Activated naive CD4-positive, alpha-beta T cell treated with anti-CD3 and anti-CD28 coated beads, Interleukin-2, amount 50 U/mL, for 16 hours (primary cell): ENCODE data around the gene PFKL.
"Not testable (repeated sequence)": the region's sequence is repeated elsewhere in the genome, so short reads cannot be mapped to it uniquely, and the experiment has no call there.

ENCODE experiments used
- DNase-seq: peaks from one replicate; pipeline ENCODE4 v3.0.0-alpha.2; 2020

PFKL gene

DNA sequence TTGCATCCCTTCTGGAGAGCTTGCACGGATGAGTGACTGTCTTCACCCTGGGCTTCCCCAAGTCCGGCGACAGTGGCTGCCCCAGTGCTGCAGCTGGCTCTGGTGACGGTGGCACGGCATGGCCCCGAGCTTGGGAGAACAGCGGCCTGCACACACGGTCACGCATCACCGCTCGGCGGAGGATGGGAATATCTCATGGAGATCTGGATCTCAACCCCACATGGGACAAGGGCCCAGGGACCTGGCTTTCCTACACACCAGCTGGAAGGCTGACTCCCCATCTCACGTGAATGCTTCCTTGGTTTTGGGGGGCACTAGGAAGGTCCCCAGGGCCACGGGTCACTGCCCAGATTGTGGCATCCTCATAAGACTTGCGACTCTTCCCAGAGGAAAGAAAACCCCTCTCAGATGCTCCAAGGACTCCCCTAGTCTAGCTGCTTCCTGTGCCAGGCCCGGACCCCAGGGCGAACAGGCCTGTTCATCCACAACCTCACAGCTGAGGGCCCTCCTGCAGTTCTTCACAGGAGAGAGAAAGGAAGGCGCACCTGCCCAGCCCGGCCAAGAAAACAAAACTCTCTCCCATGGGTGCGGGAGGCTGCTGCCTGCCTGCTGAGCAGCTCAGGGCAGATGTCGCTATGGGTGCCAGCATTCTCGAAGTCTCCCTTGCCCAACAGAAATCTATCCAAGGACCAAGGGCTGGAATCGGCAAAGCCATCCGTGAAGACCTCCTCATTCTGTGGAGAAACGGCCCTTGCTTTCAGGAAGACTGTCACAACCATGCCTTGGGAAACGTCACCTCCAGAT, 29.4 kb downstream of the PFKL start:
- DNase-seq: no peak

DNA sequence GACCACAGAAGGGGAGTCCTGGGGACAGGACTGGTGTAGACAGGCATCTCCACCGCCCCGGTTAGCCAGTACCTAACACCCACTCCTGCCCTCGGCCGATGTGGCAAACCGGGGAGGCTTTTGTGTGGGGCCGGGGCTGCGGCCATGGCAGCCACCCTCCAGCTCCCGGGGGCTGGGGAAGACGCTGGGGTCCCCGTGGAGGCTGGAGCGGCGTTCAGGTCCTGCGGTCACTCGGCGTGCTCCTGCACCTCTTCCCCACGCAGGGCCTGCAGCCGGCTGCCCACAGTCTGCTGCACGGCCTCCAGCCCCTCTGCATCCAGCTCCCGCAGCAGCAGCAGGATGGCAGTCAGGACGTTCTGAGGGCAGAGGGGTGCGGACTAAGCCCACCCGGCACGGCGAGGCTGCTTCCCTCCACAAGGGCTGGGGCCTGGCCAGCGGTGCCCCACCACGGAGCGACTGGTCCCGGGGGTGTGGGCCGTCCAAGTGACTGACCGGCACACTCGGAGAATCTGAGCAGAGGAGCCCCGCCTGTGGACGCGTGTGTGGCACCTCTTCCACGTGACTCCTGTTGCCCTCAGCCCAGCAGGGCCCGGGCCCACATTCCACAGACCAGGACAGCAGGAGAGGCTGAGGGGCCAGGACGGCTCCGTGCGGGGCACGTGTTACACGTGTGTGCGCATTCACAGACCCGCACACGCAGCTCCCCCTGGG, 30.3 kb downstream of the PFKL start:
- DNase-seq: no peak

DNA sequence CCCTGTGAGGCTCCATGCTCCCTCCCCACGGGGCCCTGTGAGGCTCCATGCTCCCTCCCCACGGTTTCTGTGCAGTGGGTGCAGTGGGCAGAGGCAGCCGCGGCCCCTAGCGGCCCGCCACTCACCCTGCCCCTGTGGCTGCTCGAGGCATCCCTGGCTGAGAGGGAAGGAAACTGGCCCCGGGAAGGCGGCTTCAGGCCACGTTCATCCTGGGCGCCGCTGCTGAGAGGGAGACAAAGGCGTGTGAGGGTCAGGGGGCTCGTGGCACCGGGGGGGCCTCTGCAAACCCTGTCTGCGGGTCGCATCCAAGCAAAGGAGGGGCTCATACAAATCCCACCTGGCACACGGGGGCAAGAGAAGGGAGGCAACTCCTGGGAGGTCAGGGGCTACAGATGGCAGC, 30.8 kb downstream of the PFKL start:
- DNase-seq: no peak

DNA sequence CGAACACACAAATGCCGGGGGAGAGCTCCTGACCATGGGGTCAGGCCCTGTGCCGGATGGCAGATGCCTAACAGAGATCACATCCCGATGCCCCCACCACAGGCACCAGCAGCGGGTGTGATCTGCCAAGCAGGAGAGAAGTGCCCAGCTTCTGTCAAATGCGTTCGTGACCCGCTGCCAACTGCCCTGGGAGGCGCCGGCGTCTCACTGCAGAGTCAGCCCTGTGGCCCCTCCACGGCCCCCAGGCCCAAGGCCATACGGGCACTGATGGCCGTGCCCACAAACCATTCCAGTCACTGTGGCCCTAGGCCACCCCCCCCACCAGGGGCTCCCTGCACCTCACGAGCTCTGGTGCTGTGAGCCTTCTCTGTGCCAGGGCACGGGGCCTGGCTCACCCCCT, 31.4 kb downstream of the PFKL start:
- no peak for DNase-seq

DNA sequence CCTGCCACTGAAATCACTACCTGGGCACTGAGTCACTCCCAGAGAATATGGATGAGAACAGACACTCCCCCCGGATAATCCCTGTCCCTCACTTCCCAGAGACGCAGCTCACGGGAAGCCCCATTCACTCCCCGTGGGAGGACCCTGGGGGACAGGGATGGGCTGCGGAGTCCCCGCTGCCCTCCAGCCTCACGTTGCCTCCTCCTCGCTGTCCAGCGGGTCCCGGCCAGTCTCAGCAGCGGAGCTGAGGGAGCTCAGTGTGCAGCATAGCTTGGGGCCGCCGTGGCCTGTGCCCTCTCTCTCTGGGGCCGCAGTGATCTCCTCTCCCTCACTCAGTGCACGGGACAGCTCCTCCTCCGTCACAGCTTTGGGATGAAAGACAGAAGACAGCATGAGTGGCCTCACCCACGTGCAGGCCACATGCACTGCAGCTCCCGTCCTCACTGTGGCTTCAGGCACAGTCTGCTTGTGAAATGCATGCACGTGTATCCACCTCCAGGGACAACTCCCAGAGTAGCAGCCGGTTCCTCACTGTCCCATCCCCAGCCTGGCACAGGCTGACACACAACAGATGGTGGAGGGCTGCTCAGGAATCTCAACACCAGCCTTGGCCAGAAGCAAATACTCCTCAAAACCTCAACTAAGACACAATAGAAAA, 31.9 kb downstream of the PFKL start:
- DNase-seq: no peak

DNA sequence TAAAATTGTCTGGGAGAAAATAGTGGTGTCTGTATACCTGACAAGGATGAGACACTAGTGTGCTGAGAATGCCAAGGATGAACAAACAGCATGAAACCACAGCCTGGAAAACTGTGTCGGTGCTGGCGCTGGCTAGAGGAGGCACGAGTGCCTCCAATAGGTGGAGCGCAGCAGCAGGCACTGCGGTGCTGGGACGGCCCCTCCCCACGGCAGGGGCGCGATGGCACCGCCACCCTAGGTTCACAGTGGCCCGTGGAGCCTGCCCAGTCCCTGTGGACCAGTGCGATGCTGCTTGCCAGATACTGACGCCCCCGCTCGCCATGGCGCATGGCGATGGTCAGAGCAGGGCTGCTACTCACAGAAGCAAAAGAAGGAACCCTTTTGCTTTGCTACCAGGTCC, 32.5 kb downstream of the PFKL start:
- no peak for DNase-seq

DNA sequence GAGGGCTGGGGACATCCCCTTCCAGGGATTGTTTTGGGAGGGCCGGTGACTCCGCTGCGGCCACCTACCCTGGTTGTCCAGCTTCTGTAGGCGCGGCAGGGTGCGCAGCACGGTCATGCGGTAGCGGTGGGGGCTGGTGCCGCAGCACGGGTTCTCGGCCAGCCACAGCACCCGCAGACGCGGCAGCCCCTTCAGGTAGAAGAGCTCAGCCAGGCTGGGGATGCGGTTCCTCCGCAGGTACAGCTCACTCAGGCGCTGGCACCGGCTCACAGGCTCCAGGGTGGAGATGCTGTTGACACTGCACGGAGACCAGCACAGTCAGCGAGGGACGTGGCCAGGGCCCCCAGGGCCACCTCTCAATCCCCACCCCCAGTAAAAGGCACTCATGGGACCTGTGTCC, 33.1 kb downstream of the PFKL start:
- no peak for DNase-seq

DNA sequence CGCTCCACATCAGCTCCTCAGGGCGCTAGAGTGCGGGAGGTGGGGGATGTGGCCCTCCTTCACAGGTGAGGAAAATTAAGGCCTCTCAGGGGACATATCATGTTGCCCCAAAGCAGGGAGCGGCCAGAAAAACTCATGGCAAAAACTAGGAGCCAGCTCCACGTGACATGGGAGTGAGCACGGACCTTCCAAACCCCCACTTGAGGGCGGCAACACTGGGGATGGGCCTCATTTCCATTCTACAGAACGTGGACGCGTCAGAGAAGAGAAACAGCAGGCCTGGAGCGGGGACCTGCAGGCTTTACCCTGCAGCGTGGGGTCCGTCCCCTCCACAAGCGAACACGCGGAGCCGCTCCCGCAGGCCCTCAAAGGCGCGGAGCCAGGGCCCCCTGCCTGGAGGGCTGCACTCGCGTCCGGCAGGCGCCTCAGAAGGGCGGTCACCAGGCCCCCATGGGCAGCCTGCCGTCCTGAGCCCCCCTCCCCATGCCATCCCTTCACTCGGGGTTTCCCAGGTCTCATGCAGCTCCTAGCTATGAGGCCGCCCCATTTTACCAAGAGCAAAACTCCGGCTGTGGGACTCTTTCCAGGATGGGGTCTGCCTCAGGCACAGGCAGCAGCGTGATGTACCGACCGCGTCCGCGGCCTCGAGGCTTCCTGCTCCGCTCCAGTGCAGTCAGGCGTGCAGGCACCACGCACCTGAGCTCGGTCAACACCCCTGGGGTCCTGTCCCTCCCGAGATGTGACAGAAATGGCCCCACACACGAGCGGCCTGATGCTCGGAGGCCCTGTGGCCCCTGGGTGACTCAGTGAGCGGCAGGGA, 33.9 kb downstream of the PFKL start:
- no peak for DNase-seq

DNA sequence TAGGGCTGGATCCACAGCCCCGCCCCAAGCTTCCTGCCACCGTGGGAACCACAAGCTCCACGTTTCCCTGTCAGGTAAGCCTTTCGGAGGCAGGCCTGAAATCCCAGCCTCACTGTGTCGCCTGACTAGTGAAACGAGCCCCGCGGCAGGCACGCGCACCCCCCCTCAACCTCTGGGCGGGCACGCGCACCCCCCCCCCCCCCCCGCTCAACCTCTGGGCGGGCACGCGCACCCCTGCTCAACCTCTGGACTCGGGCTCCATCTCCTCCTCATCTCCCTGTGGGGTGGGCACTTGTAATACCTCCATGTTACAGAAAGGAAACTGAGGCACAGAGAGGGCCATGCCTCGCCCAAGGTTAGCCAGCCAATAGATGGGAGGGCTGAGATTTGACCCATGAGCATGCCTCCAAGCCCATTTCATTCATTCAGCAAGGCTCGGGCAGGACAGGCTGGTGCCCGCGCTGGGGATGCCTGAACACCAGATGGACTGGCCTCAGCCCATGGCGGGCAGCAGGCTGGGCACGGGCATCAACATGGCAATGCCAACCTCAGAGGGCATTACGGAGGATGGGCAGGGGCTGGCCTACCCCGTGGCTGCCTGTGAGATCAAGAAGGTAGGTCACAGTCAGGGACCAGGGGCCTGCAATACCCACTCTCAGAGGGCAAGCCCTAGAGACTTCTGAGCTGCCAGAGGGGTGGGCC, 34.6 kb downstream of the PFKL start:
- no peak for DNase-seq

DNA sequence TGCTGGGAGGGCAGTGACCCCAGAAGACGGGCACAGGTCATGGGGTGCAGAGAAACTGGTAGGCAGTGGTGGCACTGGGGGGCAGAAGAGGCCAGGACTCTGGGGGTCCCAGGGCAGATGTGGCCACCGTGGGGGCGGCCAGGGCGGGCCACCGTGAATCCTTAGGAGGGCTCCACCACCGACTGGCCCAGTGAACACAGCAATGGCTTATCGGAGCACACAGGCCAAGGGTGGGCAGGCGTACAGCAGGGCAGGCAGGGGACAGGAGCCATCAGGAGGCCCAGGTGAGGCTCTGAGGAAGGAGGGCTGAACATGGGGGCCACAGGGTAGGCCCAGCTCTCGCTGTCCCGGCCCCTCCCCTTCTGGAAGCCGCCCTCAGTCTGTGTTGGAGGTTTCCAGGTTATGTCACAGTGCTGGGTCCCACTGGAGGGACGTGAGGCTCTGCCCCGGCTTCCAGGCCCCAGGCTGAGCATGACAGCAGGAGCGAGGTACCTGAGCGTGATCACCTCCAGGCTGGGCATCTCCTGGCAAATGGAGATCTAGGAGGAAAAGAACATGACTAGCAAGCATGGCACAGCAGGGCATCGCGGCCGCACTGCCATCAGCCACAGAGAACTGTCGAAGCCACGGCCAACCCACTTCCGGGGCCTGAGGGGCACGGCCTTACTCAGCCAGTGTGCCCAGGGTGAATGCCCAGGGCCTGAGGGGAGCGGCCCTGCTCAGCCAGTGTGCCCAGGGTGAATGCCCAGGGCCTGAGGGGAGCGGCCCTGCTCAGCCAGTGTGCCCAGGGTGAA, 35.6 kb downstream of the PFKL start:
- DNase-seq: no peak

DNA sequence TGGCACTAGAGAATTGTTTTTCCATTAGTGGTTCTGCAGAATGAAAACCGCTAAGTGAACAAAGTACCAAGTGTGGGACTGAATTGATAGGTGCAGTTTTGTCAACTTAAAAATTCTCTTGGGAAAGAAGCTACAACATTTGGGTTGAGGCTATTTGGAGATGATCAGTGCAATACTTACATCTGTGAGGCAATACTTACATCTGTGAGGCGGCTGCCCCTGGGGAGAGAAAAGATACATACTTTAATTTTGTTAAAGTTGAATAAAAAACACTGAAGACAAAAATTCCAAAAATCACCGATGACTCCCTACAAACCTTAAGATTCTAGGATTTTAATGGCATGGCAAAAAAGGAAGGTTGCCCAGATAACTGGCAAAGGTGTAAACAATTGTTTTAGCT, 37.6 kb downstream of the PFKL start:
- no peak for DNase-seq

DNA sequence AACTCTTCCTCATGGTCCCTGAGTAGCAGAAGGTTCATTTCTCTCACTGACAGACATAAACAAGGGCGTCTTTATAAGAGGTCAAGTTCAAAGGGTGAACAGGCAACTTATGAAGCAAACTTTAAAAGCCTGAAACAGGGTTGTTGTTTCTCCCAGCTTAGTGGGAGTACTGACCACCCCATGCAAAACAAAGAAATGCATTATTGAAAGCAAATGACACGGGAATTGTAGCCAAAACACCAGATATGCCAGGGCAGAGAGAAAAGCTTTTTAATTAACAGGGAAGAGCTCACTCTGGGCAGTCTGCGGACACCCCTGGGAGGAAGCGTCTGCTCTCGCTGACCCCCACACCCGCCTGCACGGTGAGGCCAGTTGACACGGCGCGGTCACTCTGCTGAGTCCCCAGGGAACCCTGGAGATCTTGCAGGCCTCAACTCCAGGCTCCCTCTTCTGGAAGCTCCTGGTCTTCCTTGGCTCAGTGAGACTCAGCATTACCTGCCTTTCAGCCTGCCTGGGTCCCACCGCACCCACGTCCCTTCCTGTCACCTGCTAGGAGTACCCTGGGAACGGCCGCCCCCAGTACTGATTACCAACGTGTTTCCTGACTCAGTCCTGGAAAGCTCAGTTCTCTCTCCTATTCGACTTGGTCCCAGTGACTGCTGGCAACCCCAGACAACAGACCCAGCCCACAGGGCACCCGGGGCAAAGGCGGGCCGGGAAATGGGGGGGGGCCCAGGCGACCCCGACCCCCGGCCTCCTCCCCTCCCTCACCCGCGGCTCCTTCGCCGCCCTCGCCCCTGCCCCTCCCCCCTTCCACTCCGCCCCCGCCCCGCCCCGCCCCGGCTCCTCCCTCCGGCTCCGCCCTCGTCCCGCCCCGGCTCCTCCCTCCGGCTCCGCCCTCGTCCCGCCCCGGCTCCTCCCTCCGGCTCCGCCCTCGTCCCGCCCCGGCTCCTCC, 38.4 kb downstream of the PFKL start:
- DNase-seq: peak; percentile 30

DNA sequence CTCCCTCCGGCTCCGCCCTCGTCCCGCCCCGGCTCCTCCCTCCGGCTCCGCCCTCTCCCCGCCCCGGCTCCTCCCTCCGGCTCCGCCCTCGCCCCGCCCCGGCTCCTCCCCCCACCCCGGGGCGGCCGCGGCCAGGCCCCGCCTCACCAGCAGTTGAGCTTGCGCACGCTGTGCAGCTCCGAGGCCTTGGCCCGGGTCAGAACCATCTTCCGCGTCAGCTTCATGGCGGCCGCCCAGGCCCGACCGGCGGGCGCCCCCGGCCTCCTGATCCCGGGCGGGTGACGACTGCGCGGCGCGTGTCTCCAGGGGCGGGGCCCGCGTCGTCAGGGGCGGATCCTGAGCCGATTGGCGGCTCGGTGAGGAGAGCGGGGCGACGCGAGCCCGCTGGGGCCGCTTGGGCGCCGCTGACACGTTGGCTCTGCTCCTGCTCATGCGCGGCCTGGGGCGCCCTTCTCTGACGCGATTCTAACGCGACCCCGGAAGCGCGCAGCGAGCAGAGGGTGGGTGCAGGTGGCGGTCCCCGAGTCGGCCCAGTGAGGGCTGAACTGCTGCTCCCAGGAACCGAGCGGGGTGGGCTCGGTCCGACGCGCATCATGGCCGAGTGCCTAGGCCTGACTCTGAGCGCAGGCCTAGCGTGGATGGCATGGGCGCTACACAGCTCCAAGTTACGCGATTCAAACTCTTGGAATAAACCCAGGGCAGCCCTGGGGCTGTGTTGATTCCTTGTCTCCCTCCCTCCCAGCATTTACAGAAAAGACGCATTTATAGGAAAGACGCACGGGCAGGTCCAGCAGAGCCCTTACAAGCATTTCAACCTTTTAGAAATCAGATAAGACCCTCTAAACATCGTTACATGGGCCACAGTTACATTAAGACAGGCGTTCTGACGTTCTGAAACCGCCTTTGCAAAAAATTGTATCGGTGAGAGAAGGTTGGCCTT, 39.4 kb downstream of the PFKL start, which contains the start of gene CFAP410:
Gene CFAP410 (minus strand): TSS at position 420 of the 940 bp plus-strand sequence. CDS start 196 bp downstream, at position 224.
- peak; percentile 96 for DNase-seq

DNA sequence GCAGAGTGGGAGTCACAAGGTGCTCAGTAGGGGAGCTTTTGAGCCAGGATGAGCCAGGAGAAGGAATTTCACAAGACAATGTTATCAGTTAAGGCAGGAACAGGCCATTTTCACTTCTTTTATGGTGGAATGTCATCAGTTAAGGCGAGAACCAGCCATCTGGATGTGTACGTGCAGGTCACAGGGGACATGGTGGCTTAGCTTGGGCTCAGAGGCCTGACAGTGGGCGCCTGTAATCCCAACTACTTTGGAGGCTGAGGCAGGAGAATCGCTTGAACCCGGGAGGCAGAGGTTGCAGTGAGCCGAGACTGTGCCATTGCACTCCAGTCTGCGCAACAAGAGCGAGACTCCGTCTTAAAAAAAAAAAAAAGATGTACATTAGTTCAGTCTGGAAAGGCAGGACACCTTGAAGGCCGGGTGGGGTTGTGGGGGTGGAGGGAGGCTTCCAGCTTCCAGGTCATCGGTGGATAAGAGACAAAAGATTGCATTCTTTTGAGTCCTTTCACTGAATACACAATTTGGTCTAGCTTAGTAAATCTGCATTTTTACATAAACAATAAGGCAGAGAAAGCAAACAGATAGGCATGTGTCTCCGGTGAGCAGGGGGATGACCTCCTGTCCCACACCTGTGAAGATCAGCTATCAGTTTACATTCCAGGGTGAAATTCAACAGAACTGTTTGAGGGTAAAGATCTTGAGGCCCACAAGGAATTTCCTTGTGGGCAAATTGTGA, 42.0 kb downstream of the PFKL start:
- DNase-seq: not testable (repeated sequence)

DNA sequence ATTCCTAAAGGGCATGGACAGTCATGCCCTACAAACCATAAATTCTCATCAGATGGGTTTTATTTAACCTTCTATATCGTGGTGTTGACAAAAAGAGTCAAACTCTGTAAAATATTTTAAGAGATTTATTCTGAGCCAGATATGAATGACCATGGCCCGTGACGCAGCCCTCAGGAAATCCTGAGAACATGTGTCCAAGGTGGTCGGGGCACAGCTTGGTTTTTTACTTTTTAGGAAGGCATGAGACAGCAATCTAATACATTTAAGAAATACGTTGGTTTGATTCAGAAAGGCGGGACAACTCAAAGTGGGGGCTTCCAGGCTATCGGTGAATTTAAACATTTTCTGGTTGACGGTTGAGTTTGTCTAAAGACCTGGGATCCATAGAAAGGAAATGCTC, 43.1 kb downstream of the PFKL start:
- not testable (repeated sequence) for DNase-seq

DNA sequence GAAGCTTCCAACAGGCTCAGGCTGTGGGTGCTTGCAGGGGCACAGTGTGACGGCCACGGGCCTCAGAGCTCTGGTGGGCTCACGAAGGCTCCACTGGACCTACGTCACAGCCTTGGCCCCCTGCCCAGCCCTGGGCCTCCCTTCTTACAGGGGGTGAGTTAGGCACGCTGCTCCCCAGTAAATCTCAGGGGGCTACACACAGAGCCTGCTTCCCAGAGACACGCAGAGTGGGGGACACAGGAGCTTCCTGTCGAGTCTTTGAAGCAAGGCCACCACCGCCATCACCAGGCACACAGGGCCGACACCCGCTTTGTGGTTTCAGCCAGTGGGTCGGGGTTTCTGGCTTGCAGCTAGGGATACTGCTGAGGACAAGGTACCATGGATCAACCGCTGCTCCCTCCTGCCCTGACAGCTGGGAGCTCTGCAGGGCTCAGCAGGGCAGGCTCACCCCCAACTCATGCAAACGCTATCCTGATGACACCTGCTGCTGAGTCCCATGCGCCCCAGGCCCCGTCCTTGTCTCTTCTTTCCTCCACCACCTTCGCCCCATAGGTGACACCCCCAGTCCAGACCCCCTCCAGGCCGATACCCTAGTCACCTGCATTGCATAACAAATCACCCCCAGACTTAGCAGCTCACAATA, 44.8 kb downstream of the PFKL start:
- no peak for DNase-seq

DNA sequence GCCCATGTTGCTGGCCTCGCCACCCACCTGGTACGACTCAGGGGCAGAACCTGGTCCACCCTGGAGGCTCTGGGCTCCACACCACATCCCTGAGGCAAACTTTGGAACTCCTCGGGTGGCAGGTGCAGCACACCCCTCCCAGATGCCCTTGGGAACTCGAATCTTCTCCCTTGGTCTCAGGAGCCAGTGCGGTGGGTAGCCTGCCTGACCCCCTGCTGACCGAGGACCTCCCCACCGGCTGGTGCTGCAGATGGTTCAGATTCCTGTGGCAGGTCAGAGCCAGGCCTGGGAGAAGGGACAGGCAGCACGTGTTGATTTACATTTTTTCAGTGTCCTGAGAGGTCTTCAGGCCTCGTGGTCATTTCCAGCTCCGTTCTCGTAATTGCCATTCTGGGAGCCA, 45.6 kb downstream of the PFKL start:
- DNase-seq: no peak
